Measurements from ENCODE around the gene BEAN1. TPM values are rescaled to one million over a fixed set of nuclear protein-coding genes. Genes with fewer than 3 reads are reported as not detected.

Gene BEAN1
- total RNA-seq, 4 donors from 2014 or later: 0.72 to 4.8 (median 2.5) TPM

DNA sequence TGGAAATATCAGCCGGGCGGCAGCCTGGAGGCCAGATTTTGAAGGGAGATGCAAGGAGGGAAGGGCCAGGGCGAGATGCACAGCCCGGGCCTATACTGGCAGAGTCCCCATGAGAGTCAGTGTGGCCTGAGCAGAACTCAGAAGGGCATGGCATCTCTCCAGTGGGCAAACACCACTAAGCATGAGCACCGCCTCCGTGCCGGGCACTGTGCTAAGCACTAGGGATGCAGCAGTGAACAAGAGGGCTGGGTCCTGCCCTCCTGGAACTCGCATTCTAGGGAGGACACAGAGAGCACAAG is 89.4 kb downstream of the BEAN1 start:
- no peak for DNase-seq (ENCODE audit: low spot score in 2 of 2)
- Histone ChIP-seq H3K4me1 (peaks cover 78% of the 10 kb centered on the region), H3K4me3 (no peak overlapping the region), H3K36me3 (peaks cover 4% of the 10 kb centered on the region), H3K27me3 (no peaks in the 10 kb centered on the region), H3K27ac (peak overlapping the region; percentile 80), H3K9me3 (no peaks in the 10 kb centered on the region)
- no peak for TF ChIP-seq POLR2A (IDR thresholded peaks at IDR 0.05)
- TF ChIP-seq, protein P1, sequence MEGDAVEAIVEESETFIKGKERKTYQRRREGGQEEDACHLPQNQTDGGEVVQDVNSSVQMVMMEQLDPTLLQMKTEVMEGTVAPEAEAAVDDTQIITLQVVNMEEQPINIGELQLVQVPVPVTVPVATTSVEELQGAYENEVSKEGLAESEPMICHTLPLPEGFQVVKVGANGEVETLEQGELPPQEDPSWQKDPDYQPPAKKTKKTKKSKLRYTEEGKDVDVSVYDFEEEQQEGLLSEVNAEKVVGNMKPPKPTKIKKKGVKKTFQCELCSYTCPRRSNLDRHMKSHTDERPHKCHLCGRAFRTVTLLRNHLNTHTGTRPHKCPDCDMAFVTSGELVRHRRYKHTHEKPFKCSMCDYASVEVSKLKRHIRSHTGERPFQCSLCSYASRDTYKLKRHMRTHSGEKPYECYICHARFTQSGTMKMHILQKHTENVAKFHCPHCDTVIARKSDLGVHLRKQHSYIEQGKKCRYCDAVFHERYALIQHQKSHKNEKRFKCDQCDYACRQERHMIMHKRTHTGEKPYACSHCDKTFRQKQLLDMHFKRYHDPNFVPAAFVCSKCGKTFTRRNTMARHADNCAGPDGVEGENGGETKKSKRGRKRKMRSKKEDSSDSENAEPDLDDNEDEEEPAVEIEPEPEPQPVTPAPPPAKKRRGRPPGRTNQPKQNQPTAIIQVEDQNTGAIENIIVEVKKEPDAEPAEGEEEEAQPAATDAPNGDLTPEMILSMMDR (IDR thresholded peaks at IDR 0.05): no peak
- TF ChIP-seq EP300 (IDR thresholded peaks at IDR 0.05): no peak
- no peak for TF ChIP-seq POLR2AphosphoS5 (IDR thresholded peaks at IDR 0.05)
- WGBS: 52% methylated on average over 4 of the region's 8 CpGs

DNA sequence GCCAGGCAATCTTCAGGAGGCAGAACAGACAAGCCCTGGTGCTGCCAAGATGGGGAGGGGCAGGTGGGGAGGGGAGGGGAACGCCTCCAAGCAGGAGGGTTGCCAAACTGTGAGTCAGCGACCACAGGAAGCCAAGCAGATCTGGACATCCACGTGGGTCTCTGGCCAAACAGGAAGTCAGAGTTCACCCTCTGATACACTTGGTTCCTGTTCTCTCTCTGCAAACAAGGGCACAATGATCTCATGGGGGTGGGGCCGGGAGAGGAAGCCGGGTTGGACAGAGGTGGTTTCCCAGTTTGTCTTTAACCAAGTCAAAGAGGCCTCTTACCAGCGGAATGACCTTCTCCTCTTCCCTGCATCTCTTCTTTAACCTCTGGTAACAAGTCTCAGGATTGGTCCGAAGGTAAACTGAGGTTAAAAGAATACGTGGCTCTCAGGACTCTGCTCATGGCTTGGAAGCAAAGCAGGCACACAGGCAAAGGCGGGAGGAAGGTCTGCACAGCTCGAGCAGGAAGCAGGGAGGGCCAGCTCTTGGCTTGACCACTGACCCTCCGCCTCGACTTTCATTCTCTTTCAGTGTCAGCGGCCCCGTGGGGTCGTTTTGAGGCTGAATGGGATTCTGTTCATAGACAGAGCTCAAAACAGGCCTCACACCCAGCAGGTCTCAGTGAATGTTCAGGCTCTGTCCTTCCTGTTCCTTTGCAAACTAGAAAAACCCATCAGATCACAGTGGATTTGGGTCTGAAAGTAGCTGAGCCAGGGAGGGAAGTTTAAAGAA is 89.9 kb downstream of the BEAN1 start:
- H3K27me3 ChIP-seq: no peaks in the 10 kb centered on the region
- peak overlapping the region; percentile 94 for H3K27ac ChIP-seq
- peaks cover 78% of the 10 kb centered on the region for H3K4me1 ChIP-seq
- DNase-seq (ENCODE audit: low spot score in 2 of 2): peak; percentile 96 to 98
- peaks cover 4% of the 10 kb centered on the region for H3K36me3 ChIP-seq
- WGBS: 14% methylated on average over 13 of the region's 15 CpGs
- no peaks in the 10 kb centered on the region for H3K9me3 ChIP-seq
- H3K4me3 ChIP-seq: peak overlapping the region; percentile 21
- TF ChIP-seq, protein P1 (IDR thresholded peaks at IDR 0.05): no peak
- TF ChIP-seq POLR2AphosphoS5 (IDR thresholded peaks at IDR 0.05) (peak in 2 of 3 donors; percentile 52 to 60), EP300 (IDR thresholded peaks at IDR 0.05) (no peak), POLR2A (IDR thresholded peaks at IDR 0.05) (peak in 1 of 2 donors; percentile 43)

DNA sequence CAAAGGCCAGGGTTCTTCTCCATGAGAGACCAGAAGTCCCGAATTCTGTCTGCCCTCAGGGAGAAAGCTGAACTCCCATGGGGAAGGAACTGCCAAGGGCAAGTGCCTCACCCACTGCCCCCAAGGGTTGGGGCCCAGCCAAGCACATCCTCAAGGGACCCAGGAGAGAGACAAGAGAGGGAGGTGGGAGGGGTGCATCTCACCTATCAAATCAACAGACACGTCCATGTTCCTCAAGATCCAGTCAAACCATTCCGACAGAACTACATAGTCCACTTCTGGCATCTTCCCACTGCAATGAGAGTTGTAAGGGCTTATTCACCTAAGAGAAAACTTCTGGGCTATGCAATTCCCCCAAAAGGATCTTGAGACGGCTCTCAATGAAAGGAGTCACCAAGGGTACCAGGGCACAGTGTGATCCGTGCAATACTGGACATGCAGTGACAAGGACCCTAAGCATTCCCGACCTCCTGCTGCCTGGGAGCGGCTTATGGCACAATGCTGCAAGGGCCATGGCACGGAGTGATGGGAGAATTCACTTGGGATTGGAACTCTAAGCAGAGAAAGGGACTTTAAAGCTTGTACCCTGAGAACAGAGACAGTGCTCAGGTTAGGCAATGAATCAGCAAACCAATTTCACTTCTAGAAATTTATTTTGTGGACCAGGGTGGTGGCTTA is 90.6 kb downstream of the BEAN1 start:
- TF ChIP-seq POLR2A (IDR thresholded peaks at IDR 0.05): no peak
- Histone ChIP-seq H3K4me3 (peak overlapping the region; percentile 21), H3K27ac (peak overlapping the region; percentile 94), H3K9me3 (no peaks in the 10 kb centered on the region), H3K4me1 (peaks cover 78% of the 10 kb centered on the region), H3K27me3 (no peaks in the 10 kb centered on the region), H3K36me3 (peaks cover 4% of the 10 kb centered on the region)
- DNase-seq (ENCODE audit: low spot score in 2 of 2): no peak
- 73% methylated on average over 8 of the region's 8 CpGs for WGBS

DNA sequence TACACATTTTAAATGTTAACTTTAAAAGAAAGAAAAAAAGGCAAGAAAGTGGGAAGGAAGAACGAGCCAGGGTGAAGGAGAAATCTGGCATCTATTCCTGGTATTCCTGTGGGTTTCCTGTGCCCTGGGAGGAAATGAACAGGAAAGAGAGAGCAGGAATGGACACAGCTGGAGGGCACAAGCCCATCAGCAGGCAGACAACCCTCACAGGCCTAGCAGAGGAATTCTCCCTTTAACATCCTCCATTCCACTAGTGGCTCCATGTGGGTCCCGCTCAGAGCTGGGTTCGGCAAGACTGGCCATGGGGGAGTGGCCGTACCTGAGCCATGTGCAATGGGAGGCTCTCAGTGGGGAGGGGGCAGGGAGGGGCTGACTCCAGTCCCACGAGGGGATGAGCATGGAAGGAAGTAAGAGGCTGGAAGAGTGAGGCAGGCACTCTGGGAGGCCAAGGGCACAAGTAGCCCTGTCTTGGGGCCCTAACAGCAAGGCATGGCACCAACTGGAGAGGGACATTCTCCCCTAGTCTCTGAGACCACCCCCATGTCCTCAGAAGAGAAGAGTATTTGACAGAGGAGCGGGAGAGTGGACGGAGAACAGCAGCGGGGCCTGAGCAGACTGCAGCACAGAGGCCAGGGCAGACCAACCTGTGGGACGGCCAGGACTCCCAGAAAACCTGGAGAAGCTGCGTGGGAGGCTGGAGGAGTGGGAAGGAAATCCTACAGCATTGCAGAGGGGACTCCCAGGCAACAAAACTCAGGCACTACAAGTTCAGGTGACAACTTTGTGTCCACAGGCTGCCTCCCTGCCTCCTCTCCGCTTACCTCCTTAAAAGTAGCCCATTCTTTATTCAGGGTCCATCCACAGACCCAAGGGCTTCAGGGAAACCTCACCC is 92.6 kb downstream of the BEAN1 start:
- Histone ChIP-seq H3K27ac (peak overlapping the region; percentile 78), H3K4me1 (peaks cover 77% of the 10 kb centered on the region), H3K4me3 (no peak overlapping the region), H3K36me3 (peaks cover 4% of the 10 kb centered on the region), H3K9me3 (no peaks in the 10 kb centered on the region), H3K27me3 (no peaks in the 10 kb centered on the region)
- TF ChIP-seq EP300 (IDR thresholded peaks at IDR 0.05) (no peak), POLR2A (IDR thresholded peaks at IDR 0.05) (no peak), POLR2AphosphoS5 (IDR thresholded peaks at IDR 0.05) (no peak)
- TF ChIP-seq, protein P1 (IDR thresholded peaks at IDR 0.05): no peak
- no peak for DNase-seq (ENCODE audit: low spot score in 2 of 2)
- WGBS: 84% methylated on average over 11 of the region's 11 CpGs

DNA sequence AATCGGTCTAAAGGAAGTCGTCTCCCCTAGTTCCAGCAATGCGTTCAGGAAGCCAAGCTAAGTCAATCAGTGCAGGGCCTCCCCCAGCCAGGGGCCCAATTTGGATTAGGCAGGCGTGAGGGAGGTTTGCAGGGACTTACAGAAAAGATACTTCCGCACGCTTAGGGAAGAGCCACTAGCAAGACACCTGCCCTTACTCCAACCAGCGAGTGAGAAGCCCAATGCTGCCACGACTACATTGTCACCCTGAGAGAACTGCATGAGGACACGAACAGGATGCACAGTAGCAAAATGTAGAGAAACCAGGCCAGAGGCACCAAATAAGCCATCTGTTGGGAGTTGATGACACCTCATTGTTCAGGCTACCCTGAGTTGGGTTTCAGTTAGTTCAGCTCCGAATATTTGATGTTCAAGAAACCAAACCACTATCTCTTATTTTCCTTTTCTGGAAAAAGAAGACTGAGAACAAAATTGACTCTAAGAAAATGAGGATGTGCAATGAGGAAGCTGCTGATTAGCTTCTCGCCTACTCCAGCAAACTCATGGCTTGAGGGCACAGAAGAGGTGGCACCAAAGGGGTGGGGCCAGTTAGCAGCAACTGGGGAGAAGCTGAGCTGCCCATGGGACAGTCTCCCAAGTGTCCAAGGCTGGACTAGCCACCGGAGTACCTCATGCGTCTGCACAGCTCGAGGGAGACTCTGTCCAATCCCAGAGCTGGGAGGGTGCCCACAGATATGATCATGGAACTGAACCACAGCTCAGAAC is 93.5 kb downstream of the BEAN1 start:
- Histone ChIP-seq H3K36me3 (peaks cover 4% of the 10 kb centered on the region), H3K9me3 (no peaks in the 10 kb centered on the region), H3K4me3 (no peak overlapping the region), H3K4me1 (peaks cover 77% of the 10 kb centered on the region), H3K27me3 (no peaks in the 10 kb centered on the region), H3K27ac (peak overlapping the region; percentile 78)
- no peak for DNase-seq (ENCODE audit: low spot score in 2 of 2)
- TF ChIP-seq EP300 (IDR thresholded peaks at IDR 0.05): no peak
- TF ChIP-seq POLR2A (IDR thresholded peaks at IDR 0.05): peak in 1 of 2 donors; percentile 12
- WGBS: 70% methylated on average over 14 of the region's 14 CpGs

Measured in suprapubic skin (tissue), 4 donors.